Neural progenitor cell (in vitro differentiated cells): ENCODE measurements around the gene RASSF5. TPM values are rescaled to one million over a fixed set of nuclear protein-coding genes. Genes with fewer than 3 reads are reported as not detected.

Experiments used
- DNase-seq: peaks from one replicate; pipeline ENCODE4 v3.0.0-alpha.2; 2016; ENCODE audit warnings: low spot score
- H2AFZ ChIP-seq: fragments of 200-600 bp; sonication (generic); replicated peaks from 2 replicates; pipeline ENCODE4 v1.6.1; 2016; ENCODE audit warnings: antibody characterized with exemption
- H3F3A ChIP-seq: fragments of 200-600 bp; sonication (generic); 2 replicates; pipeline ENCODE4 v1.6.1; 2016; ENCODE audit warnings: antibody characterized with exemption, low read depth
- H3K27ac ChIP-seq: fragments of 200-600 bp; sonication (generic); 2 replicates; pipeline ENCODE4 v1.5.1; 2016; ENCODE audit warnings: mild to moderate bottlenecking
- H3K27me3 ChIP-seq: fragments of 200-600 bp; sonication (generic); 2 replicates; pipeline ENCODE4 v1.6.1; 2016; ENCODE audit warnings: mild to moderate bottlenecking, moderate library complexity
- H3K36me3 ChIP-seq: fragments of 200-600 bp; sonication (generic); 2 replicates; pipeline ENCODE4 v1.5.1; 2016
- H3K4me1 ChIP-seq: fragments of 200-600 bp; sonication (generic); 2 replicates; pipeline ENCODE4 v1.6.1; 2016; ENCODE audit warnings: mixed run types
- H3K4me2 ChIP-seq: fragments of 200-600 bp; sonication (generic); 2 replicates; pipeline ENCODE4 v1.6.1; 2016
- H3K4me3 ChIP-seq: fragments of 200-600 bp; sonication (generic); 2 replicates; pipeline ENCODE4 v1.5.1; 2016
- H3K79me2 ChIP-seq: fragments of 200-600 bp; sonication (generic); 2 replicates; pipeline ENCODE4 v1.6.1; 2016; ENCODE audit warnings: low read depth
- H3K9ac ChIP-seq: fragments of 200-600 bp; sonication (generic); 2 replicates; pipeline ENCODE4 v1.6.1; 2016
- H3K9me3 ChIP-seq: fragments of 200-600 bp; sonication (generic); 2 replicates; pipeline ENCODE4 v1.5.1; 2016; ENCODE audit warnings: low read depth
- H4K20me1 ChIP-seq: fragments of 200-600 bp; sonication (generic); 2 replicates; pipeline ENCODE4 v1.6.1; 2016; ENCODE audit warnings: low read depth
- H3K27ac Mint-ChIP-seq: 3 replicates; pipeline ENCODE4 v1.8.0; 2021; ENCODE audit warnings: mixed read lengths
- H3K27me3 Mint-ChIP-seq: 2 replicates; pipeline ENCODE4 v1.8.0; 2022; ENCODE audit warnings: low read depth, mild to moderate bottlenecking, inconsistent platforms, moderate library complexity, mixed read lengths; ENCODE audit not compliant: insufficient read depth
- H3K36me3 Mint-ChIP-seq: 3 replicates; pipeline ENCODE4 v1.8.0; 2021; ENCODE audit warnings: mixed read lengths
- H3K4me1 Mint-ChIP-seq: 3 replicates; pipeline ENCODE4 v1.8.0; 2021; ENCODE audit warnings: mixed read lengths
- H3K4me3 Mint-ChIP-seq: 3 replicates; pipeline ENCODE4 v1.8.0; 2021; ENCODE audit warnings: mild to moderate bottlenecking, moderate library complexity, mixed read lengths
- H3K9me3 Mint-ChIP-seq: 3 replicates; pipeline ENCODE4 v1.8.0; 2020; ENCODE audit warnings: mixed read lengths
- CTCF ChIP-seq: fragments of 200-600 bp; sonication (generic); IDR thresholded peaks from 2 replicates; pipeline ENCODE4 v1.5.1; 2017; ENCODE audit warnings: antibody characterized with exemption, mild to moderate bottlenecking
- EZH2 ChIP-seq: fragments of 200-600 bp; sonication (generic); IDR thresholded peaks from 2 replicates; pipeline ENCODE4 v1.6.1; 2017; ENCODE audit warnings: antibody characterized with exemption, mild to moderate bottlenecking, moderate library complexity
- EZH2phosphoT487 ChIP-seq: fragments of 200-600 bp; sonication (generic); IDR thresholded peaks from 2 replicates; pipeline ENCODE4 v1.6.1; 2017; ENCODE audit warnings: antibody characterized with exemption
- total RNA-seq: library from RNA; depleted of rRNA; stranded (reverse); fragments of >200 nt; gene quantifications from 2 replicates; pipeline ENCODE4 v1.2.3, GENCODE V29; 2015; ENCODE audit warnings: low replicate concordance

RASSF5 gene
- total RNA-seq, 1 donor from 2014 or later, result 0.43 TPM

GRCh38 chr1:206628916-206629315, 121.6 kb downstream of the RASSF5 start:
- Histone ChIP-seq H3K36me3 (no peaks in the 10 kb centered on the region), H3K79me2 (no peaks in the 10 kb centered on the region), H3K4me1 (peaks cover 4% of the 10 kb centered on the region), H3K27ac (no peak overlapping the region), H4K20me1 (no peaks in the 10 kb centered on the region), H3K9me3 (no peaks in the 10 kb centered on the region), H3F3A (no peaks in the 10 kb centered on the region), H3K4me3 (no peak overlapping the region), H2AFZ (no peak overlapping the region), H3K4me2 (no peak overlapping the region), H3K9ac (no peak overlapping the region), H3K27me3 (peaks cover 11% of the 10 kb centered on the region)
- TF ChIP-seq CTCF (no peak), EZH2phosphoT487 (no peak), EZH2 (no peak)
- DNase-seq, result no peak
- no peaks in the 10 kb centered on the region for H3K36me3 Mint-ChIP-seq
- H3K27ac Mint-ChIP-seq, result peak overlapping the region; percentile 23
- peaks cover 8% of the 10 kb centered on the region for H3K4me1 Mint-ChIP-seq
- H3K9me3 Mint-ChIP-seq, result no peaks in the 10 kb centered on the region
- H3K4me3 Mint-ChIP-seq, result no peak overlapping the region
- H3K27me3 Mint-ChIP-seq, result peaks cover 9% of the 10 kb centered on the region

DNA sequence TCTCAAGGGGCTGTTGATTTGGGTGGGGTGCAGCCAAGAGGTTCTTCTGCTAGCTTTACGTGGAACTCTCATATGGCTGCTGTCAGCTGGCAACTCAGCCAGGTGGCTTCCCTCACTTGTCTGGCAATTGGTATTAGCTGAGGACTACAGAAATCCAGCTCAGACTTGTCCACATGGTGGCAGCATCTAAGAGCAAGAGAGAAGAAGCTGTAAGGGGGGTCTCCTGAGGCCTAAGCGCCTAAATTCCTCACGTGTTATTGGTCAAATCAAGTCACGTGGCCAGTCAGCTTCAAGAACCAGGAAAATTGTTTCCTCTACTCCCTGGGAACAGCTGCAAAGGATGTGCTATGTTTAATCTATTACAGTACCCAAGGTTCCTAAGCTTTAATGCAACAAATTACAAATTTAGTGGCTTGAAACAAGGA, 123.8 kb downstream of the RASSF5 start:
- no peak overlapping the region for H2AFZ ChIP-seq
- peaks cover 13% of the 10 kb centered on the region for H3F3A ChIP-seq
- H3K9ac ChIP-seq, result no peak overlapping the region
- no peaks in the 10 kb centered on the region for H3K9me3 ChIP-seq
- H3K9me3 Mint-ChIP-seq, result no peaks in the 10 kb centered on the region
- H3K4me3 Mint-ChIP-seq, result no peak overlapping the region
- H3K4me1 ChIP-seq, result peaks cover 12% of the 10 kb centered on the region
- no peaks in the 10 kb centered on the region for H3K36me3 Mint-ChIP-seq
- no peak overlapping the region for H3K4me2 ChIP-seq
- H3K27ac ChIP-seq, result no peak overlapping the region
- H3K27me3 ChIP-seq, result peaks cover 17% of the 10 kb centered on the region
- peak; percentile 82 for DNase-seq
- H3K27ac Mint-ChIP-seq, result no peak overlapping the region
- no peak overlapping the region for H3K4me3 ChIP-seq
- H3K27me3 Mint-ChIP-seq, result peaks cover 12% of the 10 kb centered on the region
- no peaks in the 10 kb centered on the region for H3K36me3 ChIP-seq
- TF ChIP-seq EZH2phosphoT487 (no peak), CTCF (peak; percentile 63), EZH2 (no peak)
- no peaks in the 10 kb centered on the region for H4K20me1 ChIP-seq
- H3K79me2 ChIP-seq, result no peaks in the 10 kb centered on the region
- H3K4me1 Mint-ChIP-seq, result peaks cover 21% of the 10 kb centered on the region

DNA sequence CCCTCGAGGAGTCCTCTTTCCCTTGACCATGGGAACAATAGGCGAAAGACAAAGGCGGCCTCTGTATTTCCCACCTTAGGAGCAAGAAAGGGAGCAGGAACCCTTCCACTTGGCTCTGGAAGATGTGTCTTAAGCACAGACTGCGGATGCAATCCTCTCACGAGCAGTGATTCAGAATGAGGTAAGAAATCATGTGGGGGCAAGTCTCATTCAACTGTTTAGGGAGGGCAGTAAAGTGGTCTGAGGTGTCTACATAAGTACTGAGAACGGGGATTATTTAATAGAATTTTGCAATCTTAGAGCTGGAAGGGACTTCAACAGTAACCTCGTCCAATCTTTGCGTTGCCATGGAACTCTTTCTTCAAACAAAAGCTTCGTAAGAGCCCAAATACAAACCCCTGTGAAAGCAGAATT, 126.4 kb downstream of the RASSF5 start:
- peaks cover 32% of the 10 kb centered on the region for H3K4me1 Mint-ChIP-seq
- H3K4me2 ChIP-seq, result peak overlapping the region; percentile 77

More for the DNA sequence above, 126.4 kb downstream of the RASSF5 start:
- H3K27ac Mint-ChIP-seq, result no peak overlapping the region
- H4K20me1 ChIP-seq, result no peaks in the 10 kb centered on the region
- H3F3A ChIP-seq, result peaks cover 22% of the 10 kb centered on the region
- H3K27me3 ChIP-seq, result peaks cover 14% of the 10 kb centered on the region
- H3K9ac ChIP-seq, result no peak overlapping the region
- H3K9me3 Mint-ChIP-seq, result no peaks in the 10 kb centered on the region
- peak overlapping the region; percentile 34 for H3K4me3 Mint-ChIP-seq
- H3K36me3 Mint-ChIP-seq, result no peaks in the 10 kb centered on the region
- H3K27ac ChIP-seq, result no peak overlapping the region
- H3K79me2 ChIP-seq, result no peaks in the 10 kb centered on the region
- peak overlapping the region; percentile 34 for H2AFZ ChIP-seq
- TF ChIP-seq CTCF, result no peak
- TF ChIP-seq EZH2, result no peak
- peaks cover 23% of the 10 kb centered on the region for H3K4me1 ChIP-seq
- H3K27me3 Mint-ChIP-seq, result peaks cover 9% of the 10 kb centered on the region
- no peak overlapping the region for H3K4me3 ChIP-seq
- peak; percentile 5 for DNase-seq
- H3K36me3 ChIP-seq, result no peaks in the 10 kb centered on the region
- H3K9me3 ChIP-seq, result no peaks in the 10 kb centered on the region
